Testis (tissue), 3 donors: ENCODE measurements around the gene KHSRP. TPM values are rescaled to one million over a fixed set of nuclear protein-coding genes. Genes with fewer than 3 reads are reported as not detected.

Source experiments
- DNase-seq: peaks from one replicate; pipeline ENCODE4 v3.0.0-alpha.2; 2019
- H3K27ac ChIP-seq, 2 donors: fragments of 200-600 bp; sonication (generic); one replicate each; pipeline ENCODE4 v1.5.1; 2019
- H3K27me3 ChIP-seq: fragments of 200-600 bp; sonication (generic); one replicate; pipeline ENCODE4 v1.5.1; 2019
- H3K36me3 ChIP-seq: fragments of 200-600 bp; sonication (generic); one replicate; pipeline ENCODE4 v1.5.1; 2017; ENCODE audit warnings: low read depth; ENCODE audit errors: missing control alignments
- H3K4me1 ChIP-seq: fragments of 200-600 bp; sonication (generic); one replicate; pipeline ENCODE4 v1.5.1; 2019
- H3K4me3 ChIP-seq, 2 donors: fragments of 200-600 bp; sonication (generic); one replicate each; pipeline ENCODE4 v1.5.1; 2017 to 2019
- H3K9me3 ChIP-seq: fragments of 200-600 bp; sonication (generic); one replicate; pipeline ENCODE4 v1.5.1; 2017
- POLR2A ChIP-seq: fragments of 450-650 bp; IDR thresholded peaks from one replicate; pipeline ENCODE4 v1.6.1; 2017; ENCODE audit warnings: antibody characterized with exemption, mild to moderate bottlenecking, moderate library complexity
- WGBS, 2 donors: methylation state at CpG; one replicate each; pipeline ENCODE4 v1.1.5; 2018; 5-methylcytosine and 5-hydroxymethylcytosine counted together
- intact Hi-C: fragments of 100-400 bp; cut with DNase I; formaldehyde crosslinking; loops from one replicate; pipeline ENCODE4 v1.15.1; 2023; ENCODE audit warnings: low total_unique reads
- polyA plus RNA-seq: library from polyadenylated mRNA; stranded (reverse); fragments of 350-450 nt; fragmentation: Illumina TruSeq; extraction: RNeasy Lipid Tissue Mini Kit (QIAGEN cat#74804); gene quantifications from one replicate; pipeline ENCODE4 v1.2.3, GENCODE V29; 2014; ENCODE audit warnings: low read depth, low replicate concordance; ENCODE audit not compliant: insufficient read depth
- total RNA-seq, 2 donors: library from RNA; depleted of rRNA; stranded (reverse); fragments of >200 nt; gene quantifications; one replicate each; pipeline ENCODE4 v1.2.3, GENCODE V29; 2016
- TF ChIP-seq, protein P1 (sequence below), 3 experiments: fragments of 450-650 bp in 2 of 3; fragments of 200-600 bp in 1 of 3; sonication (generic) in 1 of 3; IDR thresholded peaks; one replicate each; pipeline ENCODE4 v1.5.1; 2016 to 2019; ENCODE audit warnings: antibody characterized with exemption in 3 of 3, mild to moderate bottlenecking in 2 of 3, moderate library complexity in 1 of 3

KHSRP gene
- total and polyA plus RNA-seq, 3 donors from 2014 or later = 279 to 358 (median 336) TPM

- no peaks in the 10 kb centered on the region for H3K27me3 ChIP-seq
- peak overlapping the region in 1 of 2 donors; percentile 8 for H3K27ac ChIP-seq
- intact Hi-C loops = no loop called here
- H3K4me1 ChIP-seq = peaks cover 8% of the 10 kb centered on the region
- DNase-seq = no peak
- TF ChIP-seq, protein P1, sequence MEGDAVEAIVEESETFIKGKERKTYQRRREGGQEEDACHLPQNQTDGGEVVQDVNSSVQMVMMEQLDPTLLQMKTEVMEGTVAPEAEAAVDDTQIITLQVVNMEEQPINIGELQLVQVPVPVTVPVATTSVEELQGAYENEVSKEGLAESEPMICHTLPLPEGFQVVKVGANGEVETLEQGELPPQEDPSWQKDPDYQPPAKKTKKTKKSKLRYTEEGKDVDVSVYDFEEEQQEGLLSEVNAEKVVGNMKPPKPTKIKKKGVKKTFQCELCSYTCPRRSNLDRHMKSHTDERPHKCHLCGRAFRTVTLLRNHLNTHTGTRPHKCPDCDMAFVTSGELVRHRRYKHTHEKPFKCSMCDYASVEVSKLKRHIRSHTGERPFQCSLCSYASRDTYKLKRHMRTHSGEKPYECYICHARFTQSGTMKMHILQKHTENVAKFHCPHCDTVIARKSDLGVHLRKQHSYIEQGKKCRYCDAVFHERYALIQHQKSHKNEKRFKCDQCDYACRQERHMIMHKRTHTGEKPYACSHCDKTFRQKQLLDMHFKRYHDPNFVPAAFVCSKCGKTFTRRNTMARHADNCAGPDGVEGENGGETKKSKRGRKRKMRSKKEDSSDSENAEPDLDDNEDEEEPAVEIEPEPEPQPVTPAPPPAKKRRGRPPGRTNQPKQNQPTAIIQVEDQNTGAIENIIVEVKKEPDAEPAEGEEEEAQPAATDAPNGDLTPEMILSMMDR (IDR thresholded peaks at IDR 0.05) = no peak
- no peak for TF ChIP-seq POLR2A
- H3K9me3 ChIP-seq = no peaks in the 10 kb centered on the region
- no peaks in the 10 kb centered on the region for H3K36me3 ChIP-seq
- 65 to 68% methylated on average over 14 to 19 of the region's 19 CpGs for WGBS, 2 donors
- H3K4me3 ChIP-seq = no peak overlapping the region
Measured at GRCh38 chr19:6376512-6377190, 48.0 kb downstream of the KHSRP start.

DNA sequence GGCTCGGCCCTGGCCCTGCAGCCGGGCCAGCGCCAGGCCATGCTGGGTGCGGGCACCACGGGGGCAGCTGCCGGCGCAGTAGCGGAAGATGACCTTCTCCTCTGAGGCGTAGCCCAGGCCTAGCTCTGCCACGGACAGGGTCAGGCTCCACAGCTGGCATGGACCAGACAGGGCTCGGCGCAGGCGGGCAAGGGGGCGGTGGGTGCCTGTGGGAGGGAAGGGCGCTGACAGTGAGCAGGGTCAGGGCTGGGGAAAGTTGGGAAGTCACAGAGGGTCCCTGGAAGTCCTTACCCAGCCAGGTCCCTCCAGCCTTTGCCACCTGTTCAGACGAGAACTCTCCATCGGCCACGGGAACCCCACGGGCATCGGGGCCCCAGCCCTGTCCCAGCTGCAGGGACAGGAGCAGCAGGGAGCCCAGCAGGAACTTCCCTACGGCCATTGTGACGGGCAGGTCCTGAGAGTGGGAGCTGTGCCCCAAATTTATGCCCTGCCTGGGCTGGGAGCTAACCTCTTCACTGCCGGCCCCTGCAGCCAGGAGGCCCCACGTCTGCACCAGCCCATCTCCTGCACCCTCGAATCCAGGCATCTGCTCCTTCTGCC lies 49.1 kb downstream of the KHSRP start, which contains the start of gene PSPN:
Gene PSPN (minus strand): TSS at position 523 of the 600 bp plus-strand sequence. CDS start 84 bp downstream, at position 439.
- H3K4me1 ChIP-seq = peaks cover 8% of the 10 kb centered on the region
- H3K36me3 ChIP-seq = no peaks in the 10 kb centered on the region
- no peaks in the 10 kb centered on the region for H3K9me3 ChIP-seq
- H3K4me3 ChIP-seq = no peak within 1 kb of the TSS
- H3K27ac ChIP-seq = peak within 1 kb of the TSS in 1 of 2 donors; percentile 8
- WGBS, 2 donors = 84 to 93% methylated on average over 7 to 25 of the region's 25 CpGs
- no peak for DNase-seq
- intact Hi-C loops = no loop called here
- TF ChIP-seq, protein P1 (IDR thresholded peaks at IDR 0.05) = no peak
- TF ChIP-seq POLR2A = no peak
- H3K27me3 ChIP-seq = no peaks in the 10 kb centered on the region

DNA sequence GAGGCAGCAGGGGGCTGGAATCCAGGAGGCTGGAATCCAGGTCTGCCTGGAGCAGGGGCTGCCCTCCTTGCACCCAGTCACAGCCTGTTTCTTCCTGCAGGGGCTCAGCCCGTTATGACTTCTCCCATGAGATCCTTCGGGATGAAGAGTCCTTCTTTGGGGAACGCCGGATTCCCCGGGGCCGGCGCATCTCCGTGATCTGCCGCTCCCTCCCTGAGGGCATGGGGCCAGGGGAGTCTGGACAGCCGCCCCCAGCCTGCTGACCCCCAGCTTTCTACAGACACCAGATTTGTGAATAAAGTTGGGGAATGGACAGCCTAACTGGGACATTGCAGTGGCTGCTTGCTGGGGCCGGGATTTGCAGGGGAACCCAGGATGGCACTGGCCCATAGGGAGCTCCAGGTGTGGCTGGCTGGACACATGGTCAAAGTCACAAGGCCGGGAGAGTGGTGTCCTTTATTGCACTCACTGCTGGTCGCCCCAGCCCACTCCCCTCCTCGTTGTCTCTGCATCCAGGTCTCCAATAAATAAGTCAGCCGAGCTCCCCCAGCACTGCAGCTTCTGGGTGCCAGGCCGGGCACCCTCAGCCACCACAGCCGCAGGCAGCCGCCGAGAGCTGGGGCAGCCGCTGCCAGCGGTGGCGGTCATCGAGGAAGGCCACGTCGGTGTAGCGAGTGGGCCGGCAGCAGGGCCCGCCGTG lies 49.8 kb downstream of the KHSRP start:
- intact Hi-C loops = no loop called here
- Histone ChIP-seq H3K27me3 (no peaks in the 10 kb centered on the region), H3K4me3 (no peak overlapping the region), H3K27ac (no peak overlapping the region), H3K9me3 (no peaks in the 10 kb centered on the region), H3K4me1 (peaks cover 8% of the 10 kb centered on the region), H3K36me3 (no peaks in the 10 kb centered on the region)
- WGBS, 2 donors = 71 to 81% methylated on average over 4 to 29 of the region's 29 CpGs
- no peak for DNase-seq
- no peak for TF ChIP-seq POLR2A
- TF ChIP-seq, protein P1 (IDR thresholded peaks at IDR 0.05) = no peak

DNA sequence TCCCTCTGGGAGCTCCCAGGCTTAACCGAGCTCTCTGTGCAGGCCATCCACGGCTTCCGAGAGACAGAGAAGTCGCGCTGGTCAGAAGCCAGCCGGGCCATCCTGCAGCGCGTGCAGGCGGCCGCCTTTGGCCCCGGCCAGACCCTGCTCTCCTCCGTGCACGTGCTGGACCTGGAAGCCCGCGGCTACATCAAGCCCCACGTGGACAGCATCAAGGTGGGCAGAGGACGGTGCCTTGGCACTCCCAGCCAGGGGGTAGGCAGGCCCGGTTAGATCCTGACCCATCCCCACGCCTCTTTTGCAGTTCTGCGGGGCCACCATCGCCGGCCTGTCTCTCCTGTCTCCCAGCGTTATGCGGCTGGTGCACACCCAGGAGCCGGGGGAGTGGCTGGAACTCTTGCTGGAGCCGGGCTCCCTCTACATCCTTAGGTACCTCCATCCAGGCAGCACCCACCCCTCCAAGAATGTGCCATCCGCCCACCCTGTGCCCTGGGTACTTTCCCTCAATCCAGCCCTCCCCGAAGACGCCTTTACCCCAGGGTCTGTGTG lies 50.4 kb downstream of the KHSRP start:
- 39 to 42% methylated on average over 11 to 29 of the region's 29 CpGs for WGBS, 2 donors
- Histone ChIP-seq H3K27ac (peak overlapping the region; percentile 26 to 99), H3K27me3 (no peaks in the 10 kb centered on the region), H3K4me3 (peak overlapping the region in 1 of 2 donors; percentile 97), H3K36me3 (no peaks in the 10 kb centered on the region), H3K9me3 (no peaks in the 10 kb centered on the region), H3K4me1 (peaks cover 8% of the 10 kb centered on the region)
- DNase-seq = no peak
- TF ChIP-seq, protein P1 (IDR thresholded peaks at IDR 0.05) = no peak
- TF ChIP-seq POLR2A = no peak
- intact Hi-C loops = no loop called here
